Measurements from ENCODE around the gene EFHC1.

Gene EFHC1

GRCh38 chr6:52558266-52559000 lies 138.3 kb downstream of the EFHC1 start:
- no peak for DNase-seq

GRCh38 chr6:52560462-52560861 lies 140.3 kb downstream of the EFHC1 start:
- no peak for DNase-seq

GRCh38 chr6:52562911-52563310 lies 142.8 kb downstream of the EFHC1 start:
- no peak for DNase-seq

GRCh38 chr6:52564856-52565255 lies 144.7 kb downstream of the EFHC1 start:
- no peak for DNase-seq

GRCh38 chr6:52566201-52566600 lies 146.1 kb downstream of the EFHC1 start:
- DNase-seq = no peak

- DNase-seq = no peak
These were observed 146.7 kb downstream of the EFHC1 start for GRCh38 chr6:52566853-52567279.

- DNase-seq = no peak
These were observed 148.2 kb downstream of the EFHC1 start for GRCh38 chr6:52568320-52568719.

GRCh38 chr6:52570291-52570700 lies 150.2 kb downstream of the EFHC1 start:
- DNase-seq = no peak

- no peak for DNase-seq
These were observed 151.1 kb downstream of the EFHC1 start for GRCh38 chr6:52571099-52571755.

- no peak for DNase-seq
These were observed 152.4 kb downstream of the EFHC1 start for GRCh38 chr6:52572536-52572935.

GRCh38 chr6:52573295-52573694 lies 153.2 kb downstream of the EFHC1 start:
- no peak for DNase-seq
